CD14-positive monocyte (primary cell): ENCODE results near the gene ZNF563. TPM values are rescaled to one million over a fixed set of nuclear protein-coding genes. Genes with fewer than 3 reads are reported as not detected.

Experiments used
- DNase-seq, 3 donors: peaks; one replicate each; pipeline ENCODE4 v3.0.0-alpha.2; 2011 to 2022
- H2AFZ ChIP-seq: 2 replicates; pipeline ENCODE4 v1.6.0; 2012; ENCODE audit warnings: mild to moderate bottlenecking, low read depth, low read length, inconsistent platforms; ENCODE audit not compliant: insufficient read depth, poor library complexity, severe bottlenecking
- H3K27ac ChIP-seq, 2 donors: 1 replicate in 1 of 2; 2 replicates in 1 of 2; pipeline ENCODE4 v1.5.1; 2012 to 2013; ENCODE audit warnings: low read length in 2 of 2, control low read depth in 1 of 2, inconsistent platforms in 1 of 2, low read depth in 1 of 2, mild to moderate bottlenecking in 1 of 2
- H3K27me3 ChIP-seq, 2 donors: one replicate each; pipeline versions ENCODE4 v1.6.0 to v1.6.1; 2011 to 2013; ENCODE audit warnings: low read length in 2 of 2; ENCODE audit not compliant: control insufficient read depth in 2 of 2, insufficient read depth in 2 of 2
- H3K36me3 ChIP-seq, 2 donors: replicated peaks in 1 of 2; 1 replicate in 1 of 2; 2 replicates in 1 of 2; pipeline versions ENCODE4 v1.5.1 to v1.6.1; 2012 to 2013; ENCODE audit warnings: low read length in 2 of 2, control low read depth in 1 of 2, inconsistent platforms in 1 of 2, mild to moderate bottlenecking in 1 of 2; ENCODE audit not compliant: insufficient read depth in 2 of 2, control insufficient read depth in 1 of 2
- H3K4me1 ChIP-seq, 2 donors: 1 replicate in 1 of 2; 2 replicates in 1 of 2; pipeline versions ENCODE4 v1.5.1 to v1.6.1; 2012 to 2013; ENCODE audit warnings: low read length in 2 of 2, control low read depth in 1 of 2, inconsistent platforms in 1 of 2, mild to moderate bottlenecking in 1 of 2, moderate library complexity in 1 of 2; ENCODE audit not compliant: insufficient read depth in 2 of 2, control insufficient read depth in 1 of 2
- H3K4me2 ChIP-seq: replicated peaks from 2 replicates; pipeline ENCODE3; 2012; ENCODE audit warnings: low read length, moderate library complexity, mild to moderate bottlenecking; ENCODE audit not compliant: poor library complexity, severe bottlenecking; ENCODE audit errors: extremely low read depth
- H3K4me3 ChIP-seq, 3 experiments: fragments of 200-600 bp in 1 of 3; sonication (generic) in 1 of 3; replicated peaks in 1 of 3; 1 replicate in 2 of 3; 2 replicates in 1 of 3; pipeline ENCODE4 v1.5.1; 2011 to 2013; ENCODE audit warnings: low read length in 3 of 3, mild to moderate bottlenecking in 3 of 3, control low read depth in 2 of 3, low read depth in 2 of 3, inconsistent platforms in 1 of 3, moderate library complexity in 1 of 3
- H3K79me2 ChIP-seq: 2 replicates; pipeline ENCODE4 v1.6.0; 2012; ENCODE audit warnings: mild to moderate bottlenecking, control low read depth, inconsistent platforms, low read length, moderate library complexity; ENCODE audit not compliant: insufficient read depth
- H3K9ac ChIP-seq: 2 replicates; pipeline ENCODE4 v1.6.0; 2017; ENCODE audit warnings: low read length, mild to moderate bottlenecking; ENCODE audit not compliant: insufficient read depth, poor library complexity, severe bottlenecking
- H3K9me3 ChIP-seq, 2 donors: replicated peaks in 1 of 2; 1 replicate in 1 of 2; 2 replicates in 1 of 2; pipeline versions ENCODE4 v1.5.1 to v1.6.1; 2012 to 2013; ENCODE audit warnings: low read length in 2 of 2, control low read depth in 1 of 2; ENCODE audit not compliant: control insufficient read depth in 1 of 2, insufficient read depth in 1 of 2
- H4K20me1 ChIP-seq: 2 replicates; pipeline ENCODE4 v1.6.0; 2012; ENCODE audit warnings: mild to moderate bottlenecking, low read length, control low read depth, moderate library complexity; ENCODE audit not compliant: insufficient read depth
- H3K27ac Mint-ChIP-seq, 7 donors: one replicate each; pipeline ENCODE4 v1.8.0; 2020; ENCODE audit warnings: mild to moderate bottlenecking in 7 of 7, mixed read lengths in 7 of 7, moderate library complexity in 6 of 7, inconsistent platforms in 2 of 7
- H3K27me3 Mint-ChIP-seq, 3 donors: one replicate each; pipeline ENCODE4 v1.8.0; 2021 to 2022; ENCODE audit warnings: low read depth in 3 of 3, mild to moderate bottlenecking in 3 of 3, mixed read lengths in 3 of 3, moderate library complexity in 3 of 3, inconsistent platforms in 1 of 3
- H3K36me3 Mint-ChIP-seq, 2 donors: one replicate each; pipeline ENCODE4 v1.8.0; 2020; ENCODE audit warnings: mixed read lengths in 2 of 2, inconsistent platforms in 1 of 2, mild to moderate bottlenecking in 1 of 2
- H3K4me1 Mint-ChIP-seq: one replicate; pipeline ENCODE4 v1.8.0; 2020; ENCODE audit warnings: mild to moderate bottlenecking, mixed read lengths
- H3K4me3 Mint-ChIP-seq, 2 donors: one replicate each; pipeline ENCODE4 v1.8.0; 2020; ENCODE audit warnings: mild to moderate bottlenecking in 2 of 2, mixed read lengths in 2 of 2, moderate library complexity in 1 of 2
- H3K9me3 Mint-ChIP-seq, 7 donors: one replicate each; pipeline ENCODE4 v1.8.0; 2020 to 2022; ENCODE audit warnings: mixed read lengths in 7 of 7, mild to moderate bottlenecking in 6 of 7, moderate library complexity in 6 of 7, inconsistent platforms in 2 of 7
- CTCF ChIP-seq: fragments of 200-600 bp; IDR thresholded peaks from one replicate; pipeline ENCODE4 v1.8.0; 2022; ENCODE audit warnings: antibody characterized with exemption, mild to moderate bottlenecking
- WGBS: methylation state at CpG from one replicate; pipeline ENCODE4 v1.1.5; 2013; ENCODE audit warnings: missing lambda C conversion rate; ENCODE audit not compliant: insufficient coverage; 5-methylcytosine and 5-hydroxymethylcytosine counted together
- intact Hi-C, 2 donors: fragments of 100-400 bp; cut with micrococcal nuclease; formaldehyde crosslinking; loops; one replicate each; pipeline versions ENCODE4 v1.15.0 to v1.15.1; 2023
- polyA plus RNA-seq, 3 donors: library from polyadenylated mRNA; depleted of rRNA in 1 of 3; unstranded in 2 of 3; stranded (reverse) in 1 of 3; fragments of 300-500 nt in 2 of 3; fragments of >200 nt in 1 of 3; fragmentation: Illumina TruSeq in 2 of 3; gene quantifications; 1 replicate in 2 of 3; 2 replicates in 1 of 3; pipeline ENCODE4 v1.2.3, GENCODE V29; 2012 to 2021

ZNF563 gene
- polyA plus RNA-seq, 3 donors = 0.09 to 0.99 (median 0.29) TPM

GRCh38 chr19:12287958-12288500, 45.4 kb downstream of the ZNF563 start:
- Histone ChIP-seq H3K79me2 (peaks cover 91% of the 10 kb centered on the region), H4K20me1 (no peaks in the 10 kb centered on the region), H3K4me1 (peaks cover 0 to under 1% of the 10 kb centered on the region in 2 donors), H3K9ac (no peak overlapping the region), H3K36me3 (peaks cover 6 to 57% of the 10 kb centered on the region in 2 donors), H3K27ac (no peak overlapping the region), H3K9me3 (peaks cover 45 to 46% of the 10 kb centered on the region in 2 donors), H3K27me3 (no peaks in the 10 kb centered on the region), H3K4me2 (no peak overlapping the region), H2AFZ (no peak overlapping the region), H3K4me3 (no peak overlapping the region)
- no peak for TF ChIP-seq CTCF
- Mint-ChIP-seq H3K4me3 (no peak overlapping the region), H3K27me3 (no peaks in the 10 kb centered on the region), H3K27ac (no peak overlapping the region), H3K36me3 (peaks cover 47 to 82% of the 10 kb centered on the region in 2 donors), H3K4me1 (peaks cover 16% of the 10 kb centered on the region), H3K9me3 (peaks cover 20 to 52% (median 46%) of the 10 kb centered on the region in 7 donors)
- DNase-seq = no peak
- WGBS = 100% methylated on average over 1 of the region's 1 CpG
- intact Hi-C loops = no loop called here

GRCh38 chr19:12284631-12285030, 48.8 kb downstream of the ZNF563 start:
- over 99% methylated on average over 16 of the region's 18 CpGs for WGBS
- H3K4me1 Mint-ChIP-seq = peaks cover 6% of the 10 kb centered on the region
- H3K4me2 ChIP-seq = no peak overlapping the region
- H3K27ac Mint-ChIP-seq = no peak overlapping the region
- H3K36me3 Mint-ChIP-seq = peaks cover 41 to 71% of the 10 kb centered on the region in 2 donors
- peaks cover 57 to 77% of the 10 kb centered on the region in 2 donors for H3K9me3 ChIP-seq
- peaks cover 6 to 67% of the 10 kb centered on the region in 2 donors for H3K36me3 ChIP-seq
- no peak overlapping the region for H2AFZ ChIP-seq
- H3K4me3 ChIP-seq = no peak overlapping the region
- intact Hi-C loops = no loop called here
- no peaks in the 10 kb centered on the region for H3K27me3 ChIP-seq
- no peak for TF ChIP-seq CTCF
- DNase-seq = no peak
- H3K27me3 Mint-ChIP-seq = no peaks in the 10 kb centered on the region
- no peak overlapping the region for H3K9ac ChIP-seq
- peaks cover 87% of the 10 kb centered on the region for H3K79me2 ChIP-seq
- H3K9me3 Mint-ChIP-seq = peaks cover 29 to 77% (median 69%) of the 10 kb centered on the region in 7 donors
- H3K4me3 Mint-ChIP-seq = no peak overlapping the region
- H3K27ac ChIP-seq = no peak overlapping the region
- H3K4me1 ChIP-seq = no peaks in the 10 kb centered on the region
- no peaks in the 10 kb centered on the region for H4K20me1 ChIP-seq
